ENCODE measurements around the gene GAS2L2.

DNA sequence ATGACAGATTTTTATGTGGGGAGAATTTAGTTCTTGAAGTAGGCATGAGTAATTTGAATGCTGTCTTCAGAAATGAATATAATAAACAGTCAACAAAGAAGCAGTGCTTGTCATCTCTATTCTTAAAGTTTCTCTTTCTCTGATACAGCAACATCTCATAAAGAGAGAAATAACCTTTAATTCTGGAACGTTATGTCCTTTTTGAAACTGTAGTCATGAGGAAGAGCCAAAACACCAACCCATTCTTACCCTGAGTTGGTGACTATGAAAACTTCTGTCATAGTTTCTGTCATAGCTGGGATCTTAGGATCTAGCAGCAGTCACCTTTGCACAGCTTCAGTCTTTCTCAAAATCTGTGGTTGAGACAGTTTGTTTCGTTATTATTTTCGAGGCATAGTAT is 36.9 kb downstream of the GAS2L2 start:
- TF ChIP-seq POLR2A (IDR thresholded peaks at IDR 0.05; ENCODE audit: low read depth, low read length) (no peak), POLR2AphosphoS5 (IDR thresholded peaks at IDR 0.05; ENCODE audit: low read depth, low read length) (no peak), TAF1 (IDR thresholded peaks at IDR 0.05; ENCODE audit: low read depth, low read length) (no peak), POU2F2 (IDR thresholded peaks at IDR 0.05; ENCODE audit: low read depth, low read length) (no peak), SPI1 (IDR thresholded peaks at IDR 0.05; ENCODE audit: low read depth, low read length) (no peak), PAX5 (IDR thresholded peaks at IDR 0.05; ENCODE audit: insufficient read depth, low read length, severe bottlenecking) (no peak)
